Epithelial cell of prostate (primary cell): ENCODE measurements around the gene ITGB1BP2.
"Not testable (repeated sequence)": the region's sequence is repeated elsewhere in the genome, so short reads cannot be mapped to it uniquely, and the experiment has no call there.

ENCODE experiments used
- DNase-seq: peaks from one replicate; pipeline ENCODE4 v3.0.0-alpha.2; 2011; ENCODE audit warnings: low read depth, low spot score
- H3K27ac ChIP-seq: fragments of 450-650 bp; 2 replicates; pipeline ENCODE4 v1.5.1; 2017; ENCODE audit warnings: mild to moderate bottlenecking

The ITGB1BP2 gene

DNA sequence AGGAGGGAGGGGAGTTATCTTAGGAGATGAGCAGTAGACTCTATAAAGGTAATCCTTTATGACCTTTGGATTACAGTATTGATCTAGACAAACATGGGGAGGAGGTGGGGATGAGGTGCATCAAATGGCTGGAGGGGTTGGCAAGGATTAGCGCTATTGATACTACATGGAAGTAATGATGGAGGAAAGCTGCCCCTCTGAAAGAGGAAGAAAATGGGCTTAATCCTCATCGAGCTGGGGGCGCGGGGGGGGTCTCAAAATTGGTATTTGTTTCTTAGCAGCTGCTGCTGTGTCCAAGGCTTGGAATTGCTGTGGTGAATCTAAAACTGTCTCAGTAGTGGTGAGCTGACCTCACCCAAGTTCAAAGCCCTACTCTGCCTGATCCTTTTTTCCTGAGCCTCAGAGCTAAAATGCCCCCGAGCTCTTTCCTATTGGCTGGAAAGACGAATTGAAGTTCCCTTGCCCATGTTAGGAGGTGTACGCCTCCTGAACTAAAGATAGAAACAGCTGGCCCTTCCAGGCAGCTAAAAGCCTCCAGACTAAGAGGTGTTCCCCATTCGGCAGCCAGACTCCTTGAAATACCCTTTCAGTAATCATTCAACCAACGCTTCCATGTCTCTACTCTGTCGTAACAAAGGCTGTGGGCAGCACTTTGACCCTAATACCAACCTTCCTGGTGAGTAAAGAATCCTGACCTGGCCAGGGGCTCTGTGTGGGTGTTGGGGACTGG lies at the start of gene ITGB1BP2:
TSS of gene ITGB1BP2 (plus strand) at position 556 of the 730 bp plus-strand sequence. CDS start at position 613, 57 bp downstream.
- no peak for DNase-seq
- no peak within 1 kb of the TSS for H3K27ac ChIP-seq

DNA sequence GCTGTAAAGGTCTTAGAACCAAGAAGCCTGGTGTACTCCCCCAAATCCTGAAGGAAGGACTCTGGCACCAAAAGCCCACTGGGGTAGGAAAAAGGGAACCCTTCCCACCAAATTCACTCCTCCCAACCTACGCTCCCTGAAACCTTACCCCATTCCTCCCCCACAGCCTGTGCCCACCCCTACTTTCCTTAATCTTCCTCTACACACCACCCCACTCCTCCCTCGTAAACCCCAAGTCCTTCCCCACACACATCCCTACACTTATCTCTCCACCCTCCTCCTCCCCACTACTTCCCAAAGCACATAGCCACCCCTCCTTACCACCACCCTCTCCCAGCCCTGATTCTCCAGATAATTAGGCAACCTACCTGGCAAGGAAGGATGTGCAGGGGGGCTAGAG lies 49.3 kb upstream of the ITGB1BP2 start:
- H3K27ac ChIP-seq: no peak overlapping the region
- no peak for DNase-seq

DNA sequence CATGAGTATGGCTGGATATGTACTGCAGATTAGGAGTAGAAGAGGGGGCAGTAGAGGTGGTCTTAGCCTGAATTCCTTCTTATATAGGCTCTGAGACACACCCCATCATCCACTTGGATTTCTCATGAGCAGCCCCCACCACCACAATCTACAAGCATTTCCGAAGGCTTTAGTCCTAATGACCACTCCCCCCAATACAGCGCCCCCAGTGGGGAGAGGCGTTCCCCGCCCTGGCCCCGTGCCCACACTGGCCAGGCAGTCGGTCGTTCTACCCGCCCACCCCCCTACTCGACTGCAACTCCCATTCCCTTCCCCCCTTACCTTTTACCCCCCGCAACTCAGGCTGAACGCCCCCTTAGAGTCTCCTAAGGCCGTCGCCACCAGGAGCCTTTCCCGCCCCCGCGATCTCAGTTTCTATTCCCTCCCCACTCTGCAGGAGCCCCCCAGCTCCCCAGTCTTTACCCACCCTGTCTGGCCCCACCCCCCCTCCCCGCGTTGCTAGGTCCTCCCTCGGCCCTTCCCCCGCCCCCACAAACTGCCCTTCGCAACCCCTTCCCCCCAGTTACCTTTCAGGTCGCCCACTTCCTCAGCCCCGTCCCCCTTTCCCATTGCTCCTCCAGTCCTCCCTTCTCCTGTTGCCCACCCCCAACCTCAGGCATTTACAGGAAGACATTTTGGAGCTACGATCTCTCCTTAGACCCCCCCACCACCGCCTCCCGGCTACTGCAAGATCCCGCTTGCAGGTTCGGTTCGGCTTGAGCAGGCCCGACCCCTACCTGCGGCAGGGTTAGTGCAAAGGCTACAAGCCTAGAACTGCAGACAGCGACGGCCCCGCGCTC lies 48.1 kb upstream of the ITGB1BP2 start:
- DNase-seq: no peak
- H3K27ac ChIP-seq: no peak overlapping the region

DNA sequence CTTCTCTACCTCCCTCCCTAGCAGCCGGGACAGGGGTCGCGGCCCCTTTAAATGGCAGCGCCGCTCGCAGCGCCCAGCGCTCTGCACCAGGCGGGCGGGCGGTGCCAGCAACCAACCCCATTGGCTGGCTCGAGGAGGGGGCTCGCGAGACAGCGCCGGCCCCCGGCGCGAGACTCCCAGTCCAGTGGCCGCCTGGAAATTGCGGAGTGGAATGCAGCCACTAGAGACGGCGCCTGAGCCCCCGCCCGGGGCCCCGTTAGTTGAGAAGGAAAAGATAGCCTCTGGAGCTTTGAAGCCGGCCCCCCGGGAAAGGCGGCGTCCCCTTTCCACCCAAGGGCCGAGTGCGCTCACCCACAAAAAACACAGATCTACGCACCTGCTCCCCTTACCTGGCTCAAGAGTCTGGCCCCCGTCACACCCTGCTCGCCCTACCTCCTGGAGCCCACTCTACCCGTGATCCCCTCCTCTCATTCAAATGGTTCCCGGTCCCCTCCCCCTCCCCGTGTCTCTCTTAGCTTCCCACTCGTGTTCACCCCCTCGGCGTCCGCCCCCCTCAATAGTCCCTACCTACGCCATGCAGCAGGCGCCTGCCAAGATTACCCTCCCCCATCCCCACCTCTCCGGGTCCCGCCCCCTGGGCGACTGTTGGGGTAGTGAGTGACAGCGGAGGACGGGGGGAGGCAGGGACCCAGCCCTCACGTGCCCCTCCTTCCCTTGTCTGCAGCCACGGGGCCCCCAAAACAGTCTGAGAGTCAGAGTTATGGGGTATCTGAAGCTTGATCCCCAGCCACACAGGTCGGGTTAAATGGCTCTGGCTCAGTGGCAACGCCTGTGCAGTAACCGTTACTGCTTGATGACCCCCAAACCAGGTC lies 47.2 kb upstream of the ITGB1BP2 start, which contains the start of gene ZMYM3:
TSS of gene ZMYM3 (minus strand) at position 49 of the 872 bp plus-strand sequence. CDS start 885 bp downstream, outside the sequence.
- no peak within 1 kb of the TSS for H3K27ac ChIP-seq
- DNase-seq: peak; percentile 3

DNA sequence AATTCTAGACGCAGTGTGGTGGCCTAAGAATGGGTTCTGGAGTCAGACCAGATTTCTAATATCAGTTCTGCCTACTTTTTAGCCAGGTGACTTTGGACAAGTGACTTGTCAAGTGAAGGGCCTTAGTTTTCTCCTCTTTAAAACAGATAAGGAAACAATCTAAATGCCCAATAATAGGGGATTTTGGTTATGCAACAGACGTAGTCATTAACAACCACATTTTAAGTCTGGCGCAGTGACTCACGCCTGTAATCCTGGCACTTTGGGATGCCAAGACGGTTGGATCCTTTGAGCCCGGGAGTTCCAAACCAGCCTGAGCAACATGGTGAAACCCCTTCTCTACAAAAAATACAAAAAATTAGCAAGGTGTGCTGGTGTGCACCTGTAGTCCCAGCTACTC lies 45.5 kb upstream of the ITGB1BP2 start:
- no peak overlapping the region for H3K27ac ChIP-seq
- no peak for DNase-seq

DNA sequence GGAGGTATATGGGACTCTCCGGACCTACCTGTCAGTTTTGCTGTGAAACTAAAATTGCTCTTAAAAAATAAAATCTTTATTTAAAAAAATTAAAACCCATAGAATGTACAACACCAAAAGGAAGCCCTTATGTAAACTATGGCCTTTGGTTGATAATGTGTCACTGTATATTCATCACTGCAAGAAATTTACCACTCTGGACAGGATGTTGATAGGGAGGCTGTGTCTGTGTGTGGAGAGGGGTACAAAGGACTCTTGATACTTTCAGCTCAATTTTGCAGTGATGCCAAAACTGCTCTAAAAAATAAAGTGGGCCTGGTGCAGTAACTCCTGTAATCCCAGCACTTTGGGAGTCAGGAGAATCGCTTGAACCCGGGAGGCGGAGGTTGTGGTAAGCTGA lies 44.7 kb upstream of the ITGB1BP2 start:
- no peak for DNase-seq
- H3K27ac ChIP-seq: no peak overlapping the region

DNA sequence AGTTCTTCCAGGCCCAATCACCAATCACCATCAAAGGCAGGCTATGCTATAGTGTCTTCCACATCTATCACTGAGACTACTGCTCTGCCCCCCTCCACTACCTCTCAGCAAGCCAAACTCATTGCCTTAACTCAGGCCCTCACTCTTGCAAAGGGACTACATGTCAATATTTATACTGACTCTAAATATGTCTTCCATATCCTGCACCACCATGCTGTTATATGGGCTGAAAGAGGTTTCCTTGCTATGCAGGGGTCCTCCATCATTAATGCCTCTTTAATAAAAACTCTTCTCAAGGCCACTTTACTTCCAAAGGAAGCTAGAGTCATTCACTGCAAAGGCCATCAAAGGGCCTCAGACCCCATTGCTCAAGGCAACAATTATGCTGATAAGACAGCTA lies 32.9 kb upstream of the ITGB1BP2 start:
- not testable (repeated sequence) for H3K27ac ChIP-seq, DNase-seq

DNA sequence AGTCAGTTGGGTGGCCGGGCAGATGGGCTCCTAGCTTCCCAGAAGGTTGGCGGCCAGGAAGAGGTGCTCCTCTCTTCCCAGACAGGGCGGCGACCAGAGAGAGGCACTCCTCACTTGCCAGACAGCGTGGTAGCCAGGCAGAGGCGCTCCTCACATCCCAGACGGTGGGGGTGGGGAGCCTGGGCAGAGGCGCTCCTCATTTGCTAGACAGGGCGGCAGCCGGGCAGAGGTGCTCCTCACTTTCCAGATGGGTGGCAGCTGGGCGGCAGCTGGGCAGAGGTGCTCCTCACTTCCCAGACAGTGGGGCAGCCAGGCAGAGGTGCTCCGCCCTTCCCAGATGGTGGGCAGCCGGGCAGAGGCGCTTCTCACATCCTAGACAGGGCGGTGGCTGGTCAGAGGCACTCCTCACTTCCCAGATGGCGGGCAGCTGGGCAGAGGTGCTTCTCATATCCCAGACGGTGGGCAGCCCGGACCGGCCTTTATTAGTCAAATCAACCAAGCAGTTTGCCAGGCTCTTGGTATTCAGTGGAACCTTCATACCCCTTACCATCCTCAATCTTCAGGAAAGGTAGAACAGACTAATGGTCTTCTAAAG lies 31.7 kb upstream of the ITGB1BP2 start:
- no peak overlapping the region for H3K27ac ChIP-seq
- DNase-seq: no peak

DNA sequence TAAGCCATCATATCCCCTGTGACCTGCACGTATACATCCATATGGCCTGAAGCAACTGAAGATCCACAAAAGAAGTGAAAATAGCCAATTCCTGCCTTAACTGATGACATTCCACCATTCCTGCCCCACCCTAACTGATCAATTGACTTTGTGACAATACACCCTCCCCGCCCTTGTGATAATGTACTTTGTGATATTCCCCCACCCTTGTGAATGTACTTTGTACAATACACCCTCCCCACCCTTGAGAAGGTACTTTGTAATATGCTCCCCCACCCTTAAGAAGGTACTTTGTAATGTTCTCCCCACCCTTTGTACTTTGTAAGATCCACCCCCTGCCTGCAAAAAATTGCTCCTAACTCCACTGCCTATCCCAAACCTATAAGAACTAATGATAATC lies 29.2 kb upstream of the ITGB1BP2 start:
- DNase-seq, H3K27ac ChIP-seq: not testable (repeated sequence)

DNA sequence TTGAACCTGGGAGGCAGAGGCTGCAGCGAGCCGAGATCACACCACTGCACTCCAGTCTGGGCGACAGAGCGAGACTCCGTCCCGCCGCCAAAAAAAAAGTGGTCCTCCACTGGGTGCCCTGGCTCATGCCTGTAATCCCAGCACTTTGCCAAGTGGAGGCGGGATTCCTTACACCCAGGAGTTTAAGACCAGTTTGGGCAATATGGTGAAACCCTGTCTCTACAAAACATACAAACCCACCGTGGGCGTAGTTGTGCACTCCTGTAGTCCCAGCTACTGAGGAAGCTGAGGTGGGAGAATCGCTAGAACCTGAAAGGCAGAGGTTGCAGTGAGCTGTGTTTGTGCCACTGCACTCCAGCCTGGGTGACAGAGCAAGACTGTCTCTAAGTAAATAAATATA lies 20.2 kb upstream of the ITGB1BP2 start:
- DNase-seq, H3K27ac ChIP-seq: not testable (repeated sequence)

DNA sequence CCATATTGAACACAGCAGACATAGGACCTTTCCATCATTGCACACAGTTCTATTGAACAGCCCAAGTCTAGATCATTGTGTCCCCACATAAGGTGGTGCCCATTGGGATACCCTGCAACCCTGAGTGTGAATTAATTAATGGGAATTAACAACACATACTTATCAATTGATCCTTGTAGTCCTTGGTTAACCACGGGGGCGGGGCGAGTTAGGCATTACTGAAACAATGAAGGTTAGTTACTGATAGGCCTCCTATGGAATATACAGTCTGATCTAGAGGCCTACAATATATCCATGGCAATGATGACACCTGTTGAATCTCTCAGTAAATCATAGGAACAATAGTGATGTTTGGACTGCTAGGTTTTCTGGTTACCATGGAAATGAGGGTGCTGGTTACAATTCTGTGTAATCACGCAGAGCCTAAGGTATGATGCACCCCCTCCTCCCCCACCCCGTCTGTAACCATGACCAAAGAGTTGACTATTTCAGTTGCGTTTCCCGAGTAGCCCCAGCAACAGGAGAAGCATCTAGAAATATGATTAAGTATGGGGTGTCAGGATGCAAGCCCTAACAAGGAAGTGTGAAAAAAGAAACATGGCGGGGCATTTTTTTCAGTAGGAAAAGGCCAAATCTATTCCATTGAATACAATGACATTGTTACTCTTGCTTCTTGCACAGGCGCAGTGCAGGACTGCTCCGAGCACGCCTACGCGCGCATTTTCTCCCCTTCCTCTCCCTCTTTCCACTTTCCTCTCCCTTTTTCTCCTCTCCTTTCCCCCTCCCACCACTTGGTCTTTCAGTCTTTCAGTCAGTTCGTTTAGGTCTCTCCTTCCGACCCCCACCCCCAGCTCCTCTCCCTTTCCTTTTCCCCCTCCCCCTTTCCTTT lies 18.8 kb upstream of the ITGB1BP2 start:
- DNase-seq: no peak
- H3K27ac ChIP-seq: peak overlapping the region; percentile 79

DNA sequence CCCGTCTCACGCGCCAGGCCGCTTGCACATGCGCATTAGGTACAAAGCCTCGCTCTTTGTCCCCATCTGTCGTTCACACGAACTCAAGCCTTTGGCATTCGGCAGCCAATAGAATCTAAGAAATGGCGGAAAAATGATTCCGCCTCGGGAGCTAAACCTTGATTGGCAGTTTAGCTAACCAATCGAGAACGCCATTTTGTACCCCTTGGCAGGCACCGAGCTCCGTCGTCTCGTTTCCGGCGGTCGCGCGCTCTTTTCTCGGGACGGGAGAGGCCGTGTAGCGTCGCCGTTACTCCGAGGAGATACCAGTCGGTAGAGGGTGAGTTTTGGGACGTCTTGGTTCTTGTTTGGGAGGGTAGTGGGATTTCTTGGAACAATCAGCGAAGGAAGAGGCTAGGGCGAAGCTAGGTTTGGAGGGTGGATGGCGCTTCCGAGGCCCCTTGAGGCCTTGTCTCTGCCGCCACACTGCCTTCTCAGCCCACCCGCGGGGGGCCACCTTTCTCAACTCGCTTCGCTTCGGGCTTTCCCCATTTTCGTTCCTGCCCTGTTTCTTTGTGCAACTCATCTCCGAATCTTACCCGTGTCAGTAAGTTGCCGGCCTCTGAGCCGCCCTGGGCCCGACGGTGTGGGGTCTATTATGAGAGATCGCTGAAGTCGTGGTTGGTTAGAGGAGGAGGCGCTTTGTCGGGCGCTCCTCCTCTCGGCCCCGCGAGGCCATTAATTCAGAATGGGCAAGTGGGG lies 18.0 kb upstream of the ITGB1BP2 start, which contains the start of gene NONO:
TSS of gene NONO (plus strand) at position 233 of the 741 bp plus-strand sequence. CDS start 7,003 bp downstream, outside the sequence.
- H3K27ac ChIP-seq: peak within 1 kb of the TSS; percentile 79
- DNase-seq: peak; percentile 93

DNA sequence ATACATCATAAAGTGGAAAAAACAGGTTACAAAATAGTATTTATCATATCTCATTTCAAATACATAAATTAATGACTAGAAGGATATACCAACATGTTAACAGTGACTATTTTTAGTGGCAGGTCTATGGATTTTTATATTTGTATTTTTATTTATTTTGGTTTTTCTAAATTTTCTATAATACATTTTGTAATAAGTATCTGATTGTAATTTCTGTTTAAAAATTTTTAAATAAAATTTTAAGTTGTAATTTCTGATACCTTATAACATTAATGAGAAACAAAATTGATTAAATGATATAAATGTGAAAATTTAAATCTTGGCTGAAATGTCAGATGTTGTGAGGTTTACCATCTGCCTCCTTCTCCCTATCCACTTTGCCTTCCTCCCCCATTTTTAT lies 15.6 kb upstream of the ITGB1BP2 start:
- H3K27ac ChIP-seq: no peak overlapping the region

DNA sequence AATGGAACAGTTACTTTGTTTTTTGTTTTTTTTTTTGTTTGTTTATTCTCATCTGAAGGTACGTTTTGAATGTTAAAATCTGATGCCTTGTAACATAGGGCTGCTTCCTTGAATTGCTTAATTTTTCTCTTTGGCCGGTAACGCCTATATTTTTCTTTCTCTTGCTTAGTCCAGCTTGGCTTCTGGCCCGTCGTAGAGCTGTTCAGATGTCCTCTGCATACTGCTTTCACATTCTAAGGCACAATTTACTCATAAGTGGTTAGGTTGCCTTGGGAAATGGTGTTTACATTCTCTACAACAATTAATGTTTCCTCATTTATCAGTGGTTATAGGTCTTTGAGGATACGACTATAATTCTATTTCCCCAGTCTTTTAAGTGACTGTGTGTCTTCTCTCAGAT lies 10.2 kb upstream of the ITGB1BP2 start:
- DNase-seq: no peak
- H3K27ac ChIP-seq: no peak overlapping the region

More for the DNA sequence above, 15.6 kb upstream of the ITGB1BP2 start:
- no peak for DNase-seq

DNA sequence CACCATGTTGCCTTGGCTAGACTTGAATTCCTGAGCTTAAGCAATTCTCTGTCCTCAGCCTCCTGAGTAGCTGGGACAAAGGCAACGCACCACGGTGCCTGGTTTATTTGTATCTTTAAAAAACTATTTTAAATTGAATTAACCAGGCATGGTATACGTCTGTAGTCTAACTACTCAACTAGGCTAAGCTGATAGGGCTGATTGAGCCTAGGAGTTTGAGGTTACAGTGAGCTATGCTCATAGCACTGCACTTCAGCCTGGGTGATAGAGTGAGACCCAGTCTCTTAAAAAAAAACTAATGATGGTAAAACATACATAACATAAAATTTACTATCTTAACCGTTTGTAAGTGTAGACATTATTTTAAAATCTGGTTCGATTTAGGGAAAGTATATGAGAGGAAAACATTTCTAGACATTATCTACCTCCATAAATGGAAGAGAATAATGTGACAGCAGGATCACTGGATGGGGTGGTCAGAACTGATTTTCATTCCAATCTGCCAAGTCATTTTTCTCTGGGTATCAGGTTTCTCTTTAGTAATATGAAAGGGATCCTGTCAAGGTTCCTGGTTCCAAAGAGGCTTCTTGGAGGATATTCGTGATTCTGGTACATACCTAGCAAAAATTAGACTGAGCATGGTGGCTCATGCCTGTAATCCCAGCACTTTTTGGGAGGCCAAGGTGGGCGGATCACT lies 8.7 kb upstream of the ITGB1BP2 start:
- no peak for DNase-seq
- H3K27ac ChIP-seq: no peak overlapping the region

DNA sequence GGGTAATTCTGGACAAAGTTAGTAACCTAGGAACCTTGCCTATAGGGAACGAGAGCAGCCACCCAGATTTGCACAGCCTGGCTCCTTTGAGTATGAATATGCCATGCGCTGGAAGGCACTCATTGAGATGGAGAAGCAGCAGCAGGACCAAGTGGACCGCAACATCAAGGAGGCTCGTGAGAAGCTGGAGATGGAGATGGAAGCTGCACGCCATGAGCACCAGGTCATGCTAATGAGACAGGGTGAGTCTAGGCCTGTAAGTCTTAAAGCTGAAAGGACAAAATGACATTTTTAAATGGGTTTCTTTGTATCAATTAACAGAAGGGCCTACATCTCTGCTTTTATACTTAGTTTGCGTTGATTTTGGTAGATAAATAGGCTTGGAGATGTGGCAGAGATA lies 4.7 kb upstream of the ITGB1BP2 start:
- no peak overlapping the region for H3K27ac ChIP-seq
- no peak for DNase-seq

DNA sequence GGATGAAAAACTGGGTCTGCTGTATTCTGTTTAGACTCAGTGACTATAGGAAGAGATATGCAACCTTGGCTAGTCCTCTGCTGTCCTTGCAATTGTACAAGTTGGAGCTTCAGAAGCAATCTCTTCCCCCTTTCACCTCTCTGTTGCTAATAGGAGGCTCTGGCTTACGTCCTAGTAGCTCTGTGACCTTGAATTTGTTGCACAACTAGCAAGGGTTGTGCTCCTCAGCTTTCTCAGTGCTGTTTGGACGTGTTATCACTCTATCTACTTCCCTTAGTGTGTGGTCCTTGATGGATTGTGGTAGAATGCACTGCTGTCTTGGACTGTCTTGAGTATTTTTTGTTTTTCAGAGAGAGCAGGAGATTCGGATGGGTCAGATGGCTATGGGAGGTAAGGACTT lies 3.4 kb upstream of the ITGB1BP2 start:
- H3K27ac ChIP-seq: no peak overlapping the region
- no peak for DNase-seq

DNA sequence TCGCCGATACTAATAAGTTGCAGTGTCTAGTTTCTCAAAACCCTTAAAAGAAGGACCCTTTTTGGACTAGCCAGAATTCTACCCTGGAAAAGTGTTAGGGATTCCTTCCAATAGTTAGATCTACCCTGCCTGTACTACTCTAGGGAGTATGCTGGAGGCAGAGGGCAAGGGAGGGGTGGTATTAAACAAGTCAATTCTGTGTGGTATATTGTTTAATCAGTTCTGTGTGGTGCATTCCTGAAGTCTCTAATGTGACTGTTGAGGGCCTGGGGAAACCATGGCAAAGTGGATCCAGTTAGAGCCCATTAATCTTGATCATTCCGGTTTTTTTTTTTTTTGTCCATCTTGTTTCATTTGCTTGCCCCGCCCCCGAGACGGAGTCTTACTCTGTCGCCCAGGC lies 1.5 kb upstream of the ITGB1BP2 start:
- not testable (repeated sequence) for DNase-seq, H3K27ac ChIP-seq
